ENCODE data around the gene FUCA1. TPM values are rescaled to one million over a fixed set of nuclear protein-coding genes. Genes with fewer than 3 reads are reported as not detected.
"Not testable (repeated sequence)": the region's sequence is repeated elsewhere in the genome, so short reads cannot be mapped to it uniquely, and the experiment has no call there.

The FUCA1 gene
- total RNA-seq, 4 donors from 2014 or later = 75.5 to 133 (median 112) TPM

GRCh38 chr1:23903754-23904153 lies 35.7 kb upstream of the FUCA1 start:
- DNase-seq = no peak
- H3K27ac ChIP-seq = no peak overlapping the region
- no peak overlapping the region for H3K4me3 ChIP-seq (replicated peaks in 1 of 3)
- intact Hi-C loops (cut with DNase I) = no loop called here
- H3K36me3 ChIP-seq = no peaks in the 10 kb centered on the region
- WGBS, 2 donors = 80 to 83% methylated on average over 6 of the region's 6 CpGs
- peaks cover 5 to 30% of the 10 kb centered on the region in 2 donors for H3K4me1 ChIP-seq
- TF ChIP-seq CTCF (IDR thresholded peaks at IDR 0.05) = no peak
- no peak for TF ChIP-seq POLR2A (IDR thresholded peaks at IDR 0.05)
- no peaks in the 10 kb centered on the region for H3K9me3 ChIP-seq
- H3K27me3 ChIP-seq = no peaks in the 10 kb centered on the region

- TF ChIP-seq POLR2A (IDR thresholded peaks at IDR 0.05) (no peak), CTCF (IDR thresholded peaks at IDR 0.05) (no peak)
- Histone ChIP-seq H3K36me3 (no peaks in the 10 kb centered on the region), H3K4me1 (peaks cover 5 to 20% of the 10 kb centered on the region in 2 donors), H3K4me3 (replicated peaks in 1 of 3) (peak overlapping the region in 1 of 3 donors; percentile 12), H3K27ac (no peak overlapping the region), H3K9me3 (no peaks in the 10 kb centered on the region), H3K27me3 (no peaks in the 10 kb centered on the region)
- intact Hi-C loops (cut with DNase I) = no loop called here
- WGBS, 2 donors = 39 to 68% methylated on average over 31 to 55 of the region's 92 CpGs
- DNase-seq = peak; percentile 31 to 39
These were observed 34.5 kb upstream of the FUCA1 start for GRCh38 chr1:23902321-23903278.

- H3K27me3 ChIP-seq; H3K9me3 ChIP-seq; H3K4me3 ChIP-seq (replicated peaks in 1 of 3); H3K36me3 ChIP-seq; intact Hi-C loops (cut with DNase I): not testable (repeated sequence)
- peak overlapping the region in 1 of 3 donors; percentile 41 for H3K27ac ChIP-seq
- peaks cover 5 to 20% of the 10 kb centered on the region in 2 donors for H3K4me1 ChIP-seq
- peak; percentile 37 to 39 for DNase-seq
- 56 to 58% methylated on average over 8 of the region's 8 CpGs for WGBS, 2 donors
These were observed 31.9 kb upstream of the FUCA1 start for GRCh38 chr1:23900017-23900416.

GRCh38 chr1:23899070-23899469 lies 31.0 kb upstream of the FUCA1 start:
- Histone ChIP-seq H3K36me3 (no peaks in the 10 kb centered on the region), H3K4me3 (replicated peaks in 1 of 3) (no peak overlapping the region), H3K27ac (peak overlapping the region; percentile 47 to 84 (median 66)), H3K4me1 (peaks cover 5 to 20% of the 10 kb centered on the region in 2 donors), H3K9me3 (no peaks in the 10 kb centered on the region), H3K27me3 (no peaks in the 10 kb centered on the region)
- TF ChIP-seq CTCF (IDR thresholded peaks at IDR 0.05) = no peak
- TF ChIP-seq POLR2A (IDR thresholded peaks at IDR 0.05) = no peak
- DNase-seq = no peak
- WGBS, 2 donors = 80 to 87% methylated on average over 3 of the region's 3 CpGs
- intact Hi-C loops (cut with DNase I) = no loop called here

- no peak overlapping the region for H3K27ac ChIP-seq
- WGBS, 2 donors = 62 to 75% methylated on average over 6 of the region's 6 CpGs
- no peaks in the 10 kb centered on the region for H3K36me3 ChIP-seq
- TF ChIP-seq CTCF (IDR thresholded peaks at IDR 0.05) (no peak), POLR2A (IDR thresholded peaks at IDR 0.05) (no peak)
- no peak overlapping the region for H3K4me3 ChIP-seq (replicated peaks in 1 of 3)
- peaks cover 5 to 15% of the 10 kb centered on the region in 2 donors for H3K4me1 ChIP-seq
- H3K27me3 ChIP-seq = no peaks in the 10 kb centered on the region
- no peaks in the 10 kb centered on the region for H3K9me3 ChIP-seq
- peak in 1 of 2 donors; percentile 27 for DNase-seq
- intact Hi-C loops (cut with DNase I) = no loop called here
These were observed 29.0 kb upstream of the FUCA1 start for GRCh38 chr1:23897083-23897482.
